ENCODE results near the gene MAP3K14.

DNA sequence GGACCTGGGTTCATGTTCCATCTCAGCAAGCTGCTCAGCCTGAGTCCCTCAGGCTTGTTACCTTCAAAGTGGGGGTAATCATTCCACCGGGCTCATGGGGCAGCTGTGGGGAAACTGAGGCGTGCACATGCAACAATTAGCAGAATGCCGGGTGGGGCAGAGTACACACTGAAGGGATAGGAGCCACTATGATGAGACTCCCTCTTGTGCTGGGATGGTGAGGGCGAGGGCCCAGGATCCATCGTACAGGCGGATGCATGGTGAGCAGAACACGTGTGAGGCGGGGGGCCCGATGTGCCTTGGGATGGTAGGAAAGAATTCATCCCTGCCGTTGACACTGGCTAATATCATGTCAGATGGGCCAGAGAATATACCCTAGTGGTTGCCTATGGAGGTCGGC lies 25.5 kb upstream of the MAP3K14 start:
- TF ChIP-seq, protein P1, sequence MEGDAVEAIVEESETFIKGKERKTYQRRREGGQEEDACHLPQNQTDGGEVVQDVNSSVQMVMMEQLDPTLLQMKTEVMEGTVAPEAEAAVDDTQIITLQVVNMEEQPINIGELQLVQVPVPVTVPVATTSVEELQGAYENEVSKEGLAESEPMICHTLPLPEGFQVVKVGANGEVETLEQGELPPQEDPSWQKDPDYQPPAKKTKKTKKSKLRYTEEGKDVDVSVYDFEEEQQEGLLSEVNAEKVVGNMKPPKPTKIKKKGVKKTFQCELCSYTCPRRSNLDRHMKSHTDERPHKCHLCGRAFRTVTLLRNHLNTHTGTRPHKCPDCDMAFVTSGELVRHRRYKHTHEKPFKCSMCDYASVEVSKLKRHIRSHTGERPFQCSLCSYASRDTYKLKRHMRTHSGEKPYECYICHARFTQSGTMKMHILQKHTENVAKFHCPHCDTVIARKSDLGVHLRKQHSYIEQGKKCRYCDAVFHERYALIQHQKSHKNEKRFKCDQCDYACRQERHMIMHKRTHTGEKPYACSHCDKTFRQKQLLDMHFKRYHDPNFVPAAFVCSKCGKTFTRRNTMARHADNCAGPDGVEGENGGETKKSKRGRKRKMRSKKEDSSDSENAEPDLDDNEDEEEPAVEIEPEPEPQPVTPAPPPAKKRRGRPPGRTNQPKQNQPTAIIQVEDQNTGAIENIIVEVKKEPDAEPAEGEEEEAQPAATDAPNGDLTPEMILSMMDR (conservative IDR thresholded peaks at IDR 0.05) = no peak
- no peak for TF ChIP-seq EZH2 (IDR thresholded peaks at IDR 0.05; ENCODE audit: low read depth)
